H1 (cell line): ENCODE data around the gene PKN1. TPM values are rescaled to one million over a fixed set of nuclear protein-coding genes. Genes with fewer than 3 reads are reported as not detected.

Source experiments
- CTCF ChIA-PET: fragments of 300-600 bp; sonication (Branson Sonifier 250); formaldehyde crosslinking; loops from one replicate; lab custom pipeline; 2021; ENCODE audit not compliant: partially characterized antibody; lab: Charles Lee
- POLR2A ChIA-PET: fragments of 300-600 bp; sonication (Branson Sonifier 250); formaldehyde crosslinking; loops from one replicate; lab custom pipeline; 2021; ENCODE audit warnings: inconsistent platforms; ENCODE audit not compliant: partially characterized antibody; lab: Charles Lee
- DNase-seq, 2 experiments: peaks; one replicate each; pipeline versions ENCODE4 v3.0.0 to v3.0.0-alpha.2; 2010 to 2022; ENCODE audit warnings: low spot score in 2 of 2, low read depth in 1 of 2, mixed read lengths in 1 of 2
- FAIRE-seq: peaks from 2 replicates; lab custom pipeline; 2011; peaks lifted over from hg19 to GRCh38; lab: Jason Lieb, UNC
- H2AFZ ChIP-seq: 2 replicates; pipeline ENCODE4 v1.8.1; 2012; ENCODE audit warnings: low read length, inconsistent platforms
- H2AK5ac ChIP-seq: 2 replicates; pipeline ENCODE4 v1.6.1; 2013; ENCODE audit warnings: low read depth, low read length
- H2BK120ac ChIP-seq: replicated peaks from 2 replicates; pipeline ENCODE3; 2013; ENCODE audit warnings: low read depth, low read length, inconsistent platforms
- H2BK12ac ChIP-seq: 2 replicates; pipeline ENCODE4 v1.6.1; 2013; ENCODE audit warnings: low read depth, low read length
- H2BK15ac ChIP-seq: 2 replicates; pipeline ENCODE4 v1.6.1; 2013; ENCODE audit warnings: low read length
- H2BK20ac ChIP-seq: 2 replicates; pipeline ENCODE4 v1.6.1; 2013; ENCODE audit warnings: low read length
- H2BK5ac ChIP-seq: 2 replicates; pipeline ENCODE4 v1.6.1; 2013; ENCODE audit warnings: low read depth, low read length
- H3K14ac ChIP-seq: 2 replicates; pipeline ENCODE4 v1.6.1; 2013; ENCODE audit warnings: inconsistent platforms; ENCODE audit not compliant: insufficient read length
- H3K18ac ChIP-seq: 2 replicates; pipeline ENCODE4 v1.6.1; 2013; ENCODE audit warnings: low read length; ENCODE audit errors: extremely low read depth
- H3K23ac ChIP-seq: 2 replicates; pipeline ENCODE4 v1.6.1; 2013; ENCODE audit warnings: inconsistent platforms; ENCODE audit not compliant: insufficient read length
- H3K23me2 ChIP-seq: 2 replicates; pipeline ENCODE4 v1.6.1; 2013; ENCODE audit warnings: low read depth, low read length
- H3K27ac ChIP-seq: 2 replicates; pipeline ENCODE4 v1.6.1; 2011; ENCODE audit warnings: low read depth, low read length, inconsistent platforms
- H3K27me3 ChIP-seq, 4 experiments: replicated peaks in 1 of 4; 1 replicate in 1 of 4; 2 replicates in 3 of 4; pipeline versions ENCODE4 v1.6.1 to v1.8.1; 2011 to 2013; ENCODE audit warnings: low read length in 3 of 4, mild to moderate bottlenecking in 3 of 4, inconsistent platforms in 2 of 4, mixed read lengths in 2 of 4, moderate library complexity in 1 of 4; ENCODE audit not compliant: control insufficient read depth in 3 of 4, insufficient read depth in 3 of 4; ENCODE audit errors: extremely low read depth in 1 of 4
- H3K36me3 ChIP-seq, 4 experiments: 2 replicates each; pipeline versions ENCODE4 v1.6.1 to v1.8.1; 2011 to 2013; ENCODE audit warnings: mild to moderate bottlenecking in 4 of 4, low read length in 3 of 4, moderate library complexity in 2 of 4, control low read depth in 1 of 4, inconsistent platforms in 1 of 4; ENCODE audit not compliant: insufficient read depth in 4 of 4, control insufficient read depth in 2 of 4
- H3K4ac ChIP-seq: replicated peaks from 2 replicates; pipeline ENCODE3; 2013; ENCODE audit warnings: low read length, low read depth, mixed read lengths, inconsistent platforms; ENCODE audit not compliant: insufficient read length
- H3K4me1 ChIP-seq, 4 experiments: replicated peaks in 1 of 4; 1 replicate in 1 of 4; 2 replicates in 3 of 4; pipeline versions ENCODE4 v1.6.1 to v1.8.1; 2011 to 2013; ENCODE audit warnings: low read length in 3 of 4, inconsistent platforms in 2 of 4, mixed read lengths in 1 of 4; ENCODE audit not compliant: insufficient read depth in 4 of 4, control insufficient read depth in 3 of 4
- H3K4me2 ChIP-seq, 2 experiments: 2 replicates each; pipeline versions ENCODE4 v1.6.1 to v1.8.1; 2011 to 2013; ENCODE audit warnings: low read depth in 2 of 2, low read length in 2 of 2, control low read depth in 1 of 2, inconsistent platforms in 1 of 2, mild to moderate bottlenecking in 1 of 2; ENCODE audit not compliant: insufficient read depth in 1 of 2
- H3K4me3 ChIP-seq, 4 experiments: fragments of 200-600, 300-600 bp in 1 of 4; sonication (generic), shearing (Covaris generic), sonication (Bioruptor Twin) in 1 of 4; 2 replicates each; pipeline versions ENCODE4 v1.5.1 to v1.8.1; 2011 to 2016; ENCODE audit warnings: low read length in 4 of 4, low read depth in 3 of 4, control low read depth in 2 of 4, inconsistent platforms in 2 of 4, mild to moderate bottlenecking in 2 of 4, mixed read lengths in 1 of 4, moderate library complexity in 1 of 4; ENCODE audit not compliant: insufficient read depth in 2 of 4; ENCODE audit errors: extremely low read depth in 1 of 4
- H3K56ac ChIP-seq: replicated peaks from 2 replicates; pipeline ENCODE3; 2013; ENCODE audit warnings: low read depth, mild to moderate bottlenecking, mixed read lengths, low read length, inconsistent platforms; ENCODE audit not compliant: insufficient read length
- H3K79me1 ChIP-seq: 2 replicates; pipeline ENCODE4 v1.6.1; 2013; ENCODE audit warnings: low read depth, low read length, control low read depth
- H3K79me2 ChIP-seq, 2 experiments: 2 replicates each; pipeline versions ENCODE4 v1.6.1 to v1.8.1; 2012 to 2013; ENCODE audit warnings: low read length in 2 of 2, mild to moderate bottlenecking in 2 of 2, inconsistent platforms in 1 of 2; ENCODE audit not compliant: insufficient read depth in 2 of 2, control insufficient read depth in 1 of 2
- H3K9ac ChIP-seq, 4 experiments: replicated peaks in 1 of 4; 1 replicate in 1 of 4; 2 replicates in 3 of 4; pipeline versions ENCODE4 v1.6.1 to v1.8.1; 2011 to 2013; ENCODE audit warnings: low read depth in 3 of 4, low read length in 3 of 4, control low read depth in 2 of 4, mild to moderate bottlenecking in 2 of 4, moderate library complexity in 2 of 4, inconsistent platforms in 1 of 4; ENCODE audit errors: extremely low read depth in 1 of 4
- H3K9me3 ChIP-seq, 2 experiments: 2 replicates each; pipeline versions ENCODE4 v1.6.1 to v1.8.1; 2012 to 2013; ENCODE audit warnings: mild to moderate bottlenecking in 2 of 2, moderate library complexity in 2 of 2, control low read depth in 1 of 2, inconsistent platforms in 1 of 2, low read depth in 1 of 2, low read length in 1 of 2, mixed read lengths in 1 of 2; ENCODE audit not compliant: insufficient read depth in 2 of 2
- H4K20me1 ChIP-seq, 2 experiments: replicated peaks in 1 of 2; 2 replicates each; pipeline versions ENCODE3 to v1.8.1; 2011 to 2013; ENCODE audit warnings: inconsistent platforms in 2 of 2, low read length in 2 of 2, mild to moderate bottlenecking in 1 of 2; ENCODE audit not compliant: insufficient read depth in 2 of 2, control insufficient read depth in 1 of 2
- H4K5ac ChIP-seq: 2 replicates; pipeline ENCODE4 v1.6.1; 2013; ENCODE audit warnings: low read length, low read depth, mixed read lengths, inconsistent platforms; ENCODE audit not compliant: insufficient read length
- H4K8ac ChIP-seq: 2 replicates; pipeline ENCODE4 v1.8.0; 2013; ENCODE audit warnings: mild to moderate bottlenecking, moderate library complexity, low read length, inconsistent platforms; ENCODE audit not compliant: insufficient read depth; ENCODE audit errors: extremely low read depth
- H4K91ac ChIP-seq: replicated peaks from 2 replicates; pipeline ENCODE3; 2013; ENCODE audit warnings: low read length, mixed read lengths, inconsistent platforms; ENCODE audit not compliant: insufficient read length
- EGR1 ChIP-seq: IDR thresholded peaks from 2 replicates; pipeline ENCODE4 v1.6.1; 2011; ENCODE audit warnings: low read depth, low read length, borderline replicate concordance
- SP2 ChIP-seq: IDR thresholded peaks from 2 replicates; pipeline ENCODE4 v1.6.1; 2012; ENCODE audit warnings: mild to moderate bottlenecking, low read length, inconsistent platforms
- WGBS, 2 experiments: shearing (Covaris generic) in 1 of 2; methylation state at CpG; one replicate each; pipeline versions ENCODE4 v1.1.6 to v1.1.7; 2013 to 2015; ENCODE audit warnings: low lambda C conversion rate in 2 of 2, mixed read lengths in 2 of 2, inconsistent platforms in 1 of 2, low coverage in 1 of 2, missing lambda C conversion rate in 1 of 2; ENCODE audit not compliant: insufficient replicate concordance in 2 of 2, insufficient coverage in 1 of 2, insufficient read length in 1 of 2; ENCODE audit errors: extremely low coverage in 1 of 2, missing lambda C conversion rate in 1 of 2; 5-methylcytosine and 5-hydroxymethylcytosine counted together
- polyA plus RNA-seq, 7 experiments: library from polyadenylated mRNA; depleted of rRNA in 3 of 7; stranded (reverse) in 5 of 7; unstranded in 2 of 7; fragments of >200 nt in 5 of 7; fragments of 200-250 nt in 2 of 7; gene quantifications; 1 replicate in 5 of 7; 2 replicates in 1 of 7; 4 replicates in 1 of 7; pipeline versions ENCODE4 v1.2.1 to v1.2.3, GENCODE V29; 2011 to 2013; ENCODE audit warnings: missing spikeins in 2 of 7, mixed read lengths in 2 of 7
- total RNA-seq: library from RNA; stranded (reverse); fragmentation: NEBNext Ultra II Directional; extraction: Animal tissue kit (Norgen Biotek cat#: 25700); gene quantifications from 2 replicates; pipeline ENCODE4 v1.2.1, GENCODE V29; 2021

PKN1 gene
- total and polyA plus RNA-seq, 2 of the 8 experiments (the other 6 are each of a cell fraction or from before 2014, with no cell fraction given), result 65.2 to 162 TPM

DNA sequence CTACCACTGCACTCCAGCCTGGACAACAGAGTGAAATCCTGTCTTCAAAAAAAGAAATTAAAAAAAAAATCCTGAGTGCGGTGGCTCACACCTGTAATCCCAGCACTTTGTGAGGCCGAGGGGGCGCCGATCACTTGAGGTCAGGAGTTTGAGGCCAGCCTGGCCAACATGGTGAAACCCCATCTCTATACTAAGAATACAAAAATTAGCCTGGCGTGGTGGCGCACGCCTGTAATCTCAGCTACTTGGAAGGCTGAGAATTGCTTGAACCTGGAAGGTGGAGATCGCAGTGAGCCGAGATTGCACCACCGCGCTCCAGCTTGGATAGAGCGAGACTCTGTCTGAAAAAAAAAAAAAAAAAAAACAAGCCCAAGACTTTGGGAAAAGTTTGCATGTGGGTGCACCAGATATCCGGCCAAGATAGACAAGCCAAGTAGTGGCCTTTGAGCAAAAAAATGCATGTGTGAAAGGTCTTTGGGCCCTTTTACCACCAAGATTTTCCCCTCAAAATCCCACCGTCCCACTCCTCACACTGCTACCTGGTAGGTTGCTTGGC, 79.4 kb downstream of the PKN1 start:
- CTCF ChIA-PET, result interaction anchor here (1.1 to 2.1 kb wide), 5 partner anchors 8 to 44 kb away, joined by 3 to 14 read pairs (median 4); no protein-coding TSS in a partner anchor
- Histone ChIP-seq H3K23ac (no peak overlapping the region), H2AK5ac (no peak overlapping the region), H3K18ac (no peak overlapping the region), H2AFZ (no peak overlapping the region), H2BK120ac (no peak overlapping the region), H3K79me2 (peaks cover 6 to 23% of the 10 kb centered on the region in 2 experiments; a peak in 3 of 4 replicates), H3K14ac (no peak overlapping the region), H3K9me3 (no peaks in the 10 kb centered on the region), H2BK5ac (no peak overlapping the region), H4K20me1 (peaks cover 7 to 24% of the 10 kb centered on the region in 2 experiments), H4K8ac (no peak overlapping the region), H3K79me1 (peaks cover 14% of the 10 kb centered on the region), H3K4ac (no peak overlapping the region), H3K27me3 (no peaks in the 10 kb centered on the region), H3K23me2 (no peaks in the 10 kb centered on the region; the same call in 1 of the 2 replicates), H4K5ac (no peak overlapping the region), H3K27ac (no peak overlapping the region), H2BK15ac (no peak overlapping the region), H3K4me1 (peaks cover 0 to 8% (median 3%) of the 10 kb centered on the region in 4 experiments; a peak in 3 of 7 replicates), H4K91ac (no peak overlapping the region), H2BK20ac (no peak overlapping the region), H3K4me2 (no peak overlapping the region), H3K56ac (no peak overlapping the region), H3K9ac (no peak overlapping the region), H3K4me3 (no peak overlapping the region), H3K36me3 (peaks cover 10 to 28% (median 17%) of the 10 kb centered on the region in 4 experiments), H2BK12ac (no peak overlapping the region)
- 94% methylated on average over 13 of the region's 14 CpGs; no CpG with 5 or more reads in 1 of the 2 experiments for WGBS, 2 experiments
- no peak for FAIRE-seq
- DNase-seq, result no peak
- POLR2A ChIA-PET, result interaction anchor here (1.1 to 2.4 kb wide), 2 partner anchors 7 to 15 kb away, joined by 4 to 10 read pairs; no protein-coding TSS in a partner anchor
- TF ChIP-seq EGR1 (no peak), SP2 (no peak)
